ENCODE results near the gene PACSIN3. TPM values are rescaled to one million over a fixed set of nuclear protein-coding genes. Genes with fewer than 3 reads are reported as not detected.

PACSIN3 gene
- total RNA-seq, 2 donors from 2014 or later, result 48.0 to 66.6 TPM

- no peaks in the 10 kb centered on the region for H3K9me3 Mint-ChIP-seq
- Histone ChIP-seq H3K4me3 (ENCODE audit: low read length) (no peak overlapping the region), H3K27ac (ENCODE audit: low read depth, low read length) (no peak overlapping the region), H3K9ac (ENCODE audit: extremely low read depth, low read length, poor library complexity, severe bottlenecking) (no peak overlapping the region), H3K36me3 (ENCODE audit: control insufficient read depth, insufficient read depth, low read length) (no peaks in the 10 kb centered on the region), H3K27me3 (ENCODE audit: control insufficient read depth, insufficient read depth, low read length, poor library complexity, severe bottlenecking) (no peaks in the 10 kb centered on the region), H3K4me1 (ENCODE audit: control insufficient read depth, insufficient read depth, low read length) (no peaks in the 10 kb centered on the region), H3K9me3 (ENCODE audit: control insufficient read depth, low read length) (no peaks in the 10 kb centered on the region)
- TF ChIP-seq CTCF (conservative IDR thresholded peaks at IDR 0.05), result no peak
- H3K27ac Mint-ChIP-seq, result no peak overlapping the region
- no peak overlapping the region for H3K4me3 Mint-ChIP-seq
- DNase-seq, result no peak
- no peaks in the 10 kb centered on the region for H3K27me3 Mint-ChIP-seq (ENCODE audit: insufficient read depth)
- WGBS, 2 experiments (ENCODE audit: insufficient coverage in 1 of 2, insufficient read length in 1 of 2), result 93 to 100% methylated on average over 2 to 3 of the region's 3 CpGs
- no peaks in the 10 kb centered on the region for H3K4me1 Mint-ChIP-seq
- peaks cover 11% of the 10 kb centered on the region for H3K36me3 Mint-ChIP-seq (ENCODE audit: low read depth)
These were observed 41.7 kb downstream of the PACSIN3 start for GRCh38 chr11:47144541-47144940.

GRCh38 chr11:47143322-47143721, 42.9 kb downstream of the PACSIN3 start:
- H3K9me3 ChIP-seq (ENCODE audit: control insufficient read depth, low read length), result no peaks in the 10 kb centered on the region
- Mint-ChIP-seq H3K27me3 (ENCODE audit: insufficient read depth) (no peaks in the 10 kb centered on the region), H3K36me3 (ENCODE audit: low read depth) (peaks cover 15% of the 10 kb centered on the region), H3K27ac (no peak overlapping the region), H3K9me3 (no peaks in the 10 kb centered on the region), H3K4me1 (peaks cover 6% of the 10 kb centered on the region), H3K4me3 (no peak overlapping the region)
- 79 to 94% methylated on average over 3 of the region's 3 CpGs for WGBS, 2 experiments (ENCODE audit: insufficient coverage in 1 of 2, insufficient read length in 1 of 2)
- no peak for DNase-seq
- no peak overlapping the region for H3K4me3 ChIP-seq (ENCODE audit: low read length)
- no peaks in the 10 kb centered on the region for H3K27me3 ChIP-seq (ENCODE audit: control insufficient read depth, insufficient read depth, low read length, poor library complexity, severe bottlenecking)
- no peak overlapping the region for H3K9ac ChIP-seq (ENCODE audit: extremely low read depth, low read length, poor library complexity, severe bottlenecking)
- H3K4me1 ChIP-seq (ENCODE audit: control insufficient read depth, insufficient read depth, low read length), result no peaks in the 10 kb centered on the region
- peaks cover 4% of the 10 kb centered on the region for H3K36me3 ChIP-seq (ENCODE audit: control insufficient read depth, insufficient read depth, low read length)
- TF ChIP-seq CTCF (conservative IDR thresholded peaks at IDR 0.05), result no peak
- H3K27ac ChIP-seq (ENCODE audit: low read depth, low read length), result peak overlapping the region; percentile 78

- no peaks in the 10 kb centered on the region for H3K9me3 ChIP-seq (ENCODE audit: control insufficient read depth, low read length)
- H3K27ac ChIP-seq (ENCODE audit: low read depth, low read length), result no peak overlapping the region
- no peak overlapping the region for H3K27ac Mint-ChIP-seq
- no peak for DNase-seq
- no peaks in the 10 kb centered on the region for H3K4me1 ChIP-seq (ENCODE audit: control insufficient read depth, insufficient read depth, low read length)
- no peak for TF ChIP-seq CTCF (conservative IDR thresholded peaks at IDR 0.05)
- H3K4me3 ChIP-seq (ENCODE audit: low read length), result no peak overlapping the region
- H3K27me3 Mint-ChIP-seq (ENCODE audit: insufficient read depth), result no peaks in the 10 kb centered on the region
- H3K9me3 Mint-ChIP-seq, result no peaks in the 10 kb centered on the region
- no peak overlapping the region for H3K4me3 Mint-ChIP-seq
- H3K27me3 ChIP-seq (ENCODE audit: control insufficient read depth, insufficient read depth, low read length, poor library complexity, severe bottlenecking), result no peaks in the 10 kb centered on the region
- no peak overlapping the region for H3K9ac ChIP-seq (ENCODE audit: extremely low read depth, low read length, poor library complexity, severe bottlenecking)
- 90 to 97% methylated on average over 3 to 4 of the region's 4 CpGs for WGBS, 2 experiments (ENCODE audit: insufficient coverage in 1 of 2, insufficient read length in 1 of 2)
- H3K36me3 ChIP-seq (ENCODE audit: control insufficient read depth, insufficient read depth, low read length), result peaks cover 4% of the 10 kb centered on the region
- peaks cover 30% of the 10 kb centered on the region for H3K4me1 Mint-ChIP-seq
- H3K36me3 Mint-ChIP-seq (ENCODE audit: low read depth), result peaks cover 19% of the 10 kb centered on the region
These were observed 46.4 kb downstream of the PACSIN3 start for GRCh38 chr11:47139878-47140277.
